Activated CD4-positive, alpha-beta T cell treated with anti-CD3 and anti-CD28 coated beads, Interleukin-2, Interleukin-4, amounts not matched to agents 100 ng/mL and 50 ng/mL, durations not matched to agents 16 hours and 8 hours (primary cell): Measurements from ENCODE around the gene NBPF20.
"Not testable (repeated sequence)": the region's sequence is repeated elsewhere in the genome, so short reads cannot be mapped to it uniquely, and the experiment has no call there.

Source experiments
- DNase-seq: peaks from one replicate; pipeline ENCODE4 v3.0.0-alpha.2; 2020; ENCODE audit warnings: low spot score

The NBPF20 gene

DNA sequence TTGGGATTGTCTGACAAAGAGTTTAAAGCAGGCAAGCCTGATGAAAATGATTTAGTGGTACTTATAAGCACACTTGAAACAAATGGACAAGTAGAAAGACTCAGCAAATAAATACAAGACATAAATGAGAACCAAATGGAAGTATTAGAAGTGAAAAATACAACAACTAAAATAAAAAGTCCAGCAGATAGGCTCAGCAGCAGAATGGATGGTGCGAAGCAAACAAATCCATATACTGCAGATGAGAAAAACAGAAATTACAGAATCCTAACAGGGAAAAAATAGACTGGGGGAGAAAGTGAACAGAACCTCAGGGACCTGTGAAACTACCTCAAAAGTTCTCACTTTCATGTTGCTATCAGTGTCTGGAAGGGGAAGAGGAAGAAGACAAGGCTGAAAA, 3.9 kb upstream of the NBPF20 start:
- DNase-seq: not testable (repeated sequence)

DNA sequence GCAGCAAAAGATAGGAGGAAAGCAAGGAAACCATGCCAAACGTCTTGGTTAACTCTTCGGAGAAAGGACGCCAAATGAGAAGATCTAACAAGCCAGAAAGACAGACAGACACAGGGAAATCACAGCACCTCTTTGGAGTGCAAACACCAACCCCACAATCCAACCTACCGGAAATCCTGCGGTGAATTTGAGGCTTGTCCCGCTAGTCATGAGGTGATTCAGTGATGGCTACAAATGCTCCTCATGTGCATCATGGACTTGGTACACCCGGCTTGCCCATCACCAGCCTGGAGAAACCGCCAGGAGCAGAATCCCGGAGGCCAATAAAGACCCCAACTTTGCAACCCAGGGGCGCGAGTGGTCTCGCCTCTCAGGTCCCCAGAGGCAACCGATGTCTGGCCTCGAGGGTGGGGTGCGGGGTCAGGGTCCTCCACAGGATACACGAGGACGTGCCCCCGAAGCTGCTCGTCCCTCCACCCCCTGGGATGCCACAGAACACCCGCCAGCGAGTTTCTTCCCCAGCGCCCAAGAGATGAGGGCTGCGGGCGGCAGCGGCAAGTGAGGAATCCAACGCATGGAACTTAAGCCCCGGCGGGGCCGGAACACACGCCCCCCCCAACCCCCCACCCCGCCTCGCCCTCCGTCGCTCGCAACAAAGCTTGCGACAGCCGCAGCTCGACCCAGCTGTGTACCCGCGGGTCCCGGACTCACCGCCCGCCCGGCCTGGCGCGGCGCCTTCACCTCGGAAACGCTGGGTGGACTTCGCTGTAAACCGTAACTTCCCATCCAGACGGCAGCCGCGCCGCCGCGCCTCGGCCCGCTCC, 579 bp downstream of the NBPF20 start:
- peak; percentile 59 for DNase-seq

DNA sequence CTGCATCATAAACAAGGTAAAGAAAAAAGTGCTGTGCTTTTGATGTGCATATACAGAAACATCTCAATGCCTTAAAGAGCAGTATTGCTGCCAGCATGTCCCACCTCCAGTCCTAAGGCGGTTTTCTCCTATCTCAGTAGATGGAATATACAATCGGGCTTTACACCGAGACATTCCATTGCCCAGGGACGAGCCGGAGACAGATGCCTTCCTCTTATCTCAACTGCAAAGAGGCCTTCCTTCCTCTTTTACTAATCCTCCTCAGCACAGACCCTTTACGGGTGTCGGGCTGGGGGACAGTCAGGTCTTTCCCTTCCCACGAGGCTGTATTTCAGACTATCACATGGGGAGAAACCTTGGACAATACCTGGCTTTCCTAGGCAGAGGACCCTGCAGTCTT, 10.3 kb downstream of the NBPF20 start:
- DNase-seq: not testable (repeated sequence)

DNA sequence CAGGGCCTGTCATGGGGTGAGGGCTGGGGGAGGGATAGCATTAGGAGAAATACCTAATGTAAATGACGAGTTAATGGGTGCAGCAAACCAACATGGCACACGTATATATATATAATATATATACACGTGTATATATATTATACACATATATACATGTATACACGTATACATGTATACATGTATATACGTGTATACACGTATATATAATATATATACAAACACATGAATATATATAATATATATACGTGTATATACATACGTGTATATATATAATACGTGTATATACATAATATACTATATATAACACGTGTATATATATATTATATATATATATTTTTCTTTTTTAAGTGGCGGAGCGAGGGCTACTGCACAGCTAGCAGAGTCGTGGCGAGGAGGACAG, 18.1 kb downstream of the NBPF20 start:
- DNase-seq: not testable (repeated sequence)

DNA sequence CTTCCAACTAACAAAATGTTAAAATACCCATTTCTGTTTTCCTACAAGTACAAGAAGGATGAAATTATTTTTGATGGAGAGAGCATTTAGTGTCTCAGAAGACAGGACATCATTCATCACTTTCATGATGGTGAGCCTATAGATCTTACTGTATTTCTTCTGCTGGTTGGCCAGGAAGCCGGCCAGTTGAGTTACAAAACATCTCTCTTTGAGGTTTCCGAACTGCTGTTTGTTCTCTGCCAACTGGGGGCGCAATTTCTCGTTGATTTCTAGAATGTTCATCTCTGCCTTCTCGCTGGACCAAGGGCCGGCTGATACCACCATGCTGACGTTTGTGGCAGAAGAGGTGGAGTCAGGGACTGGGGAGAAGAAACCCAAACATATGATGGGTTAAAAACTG, 20.5 kb downstream of the NBPF20 start:
- not testable (repeated sequence) for DNase-seq

DNA sequence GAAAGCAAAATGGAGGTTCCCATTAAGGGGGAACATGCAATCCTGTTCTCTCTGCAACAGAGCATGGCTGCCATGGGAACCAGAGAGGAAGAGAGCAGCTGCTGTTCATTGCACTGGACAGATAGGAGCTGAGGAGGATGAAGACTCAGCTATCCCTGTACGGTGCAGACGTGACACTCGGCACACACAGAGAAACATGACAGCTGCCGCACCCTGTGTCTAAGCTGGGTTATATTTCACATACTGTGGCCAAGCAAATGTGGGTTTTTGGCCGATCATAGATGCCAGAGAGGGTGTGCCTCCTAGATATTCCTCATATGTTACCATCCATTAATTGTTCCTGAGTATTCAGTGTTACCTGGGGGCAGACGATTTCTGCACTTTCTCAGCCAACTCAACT, 24.7 kb downstream of the NBPF20 start:
- DNase-seq: not testable (repeated sequence)
